ENCODE measurements around the gene OR51E1. TPM values are rescaled to one million over a fixed set of nuclear protein-coding genes. Genes with fewer than 3 reads are reported as not detected.
A peak's percentile ranks its signal among the peaks of the same experiment; 100 is the strongest.

OR51E1 gene
- total RNA-seq, 1 donor from 2014 or later: not detected

DNA sequence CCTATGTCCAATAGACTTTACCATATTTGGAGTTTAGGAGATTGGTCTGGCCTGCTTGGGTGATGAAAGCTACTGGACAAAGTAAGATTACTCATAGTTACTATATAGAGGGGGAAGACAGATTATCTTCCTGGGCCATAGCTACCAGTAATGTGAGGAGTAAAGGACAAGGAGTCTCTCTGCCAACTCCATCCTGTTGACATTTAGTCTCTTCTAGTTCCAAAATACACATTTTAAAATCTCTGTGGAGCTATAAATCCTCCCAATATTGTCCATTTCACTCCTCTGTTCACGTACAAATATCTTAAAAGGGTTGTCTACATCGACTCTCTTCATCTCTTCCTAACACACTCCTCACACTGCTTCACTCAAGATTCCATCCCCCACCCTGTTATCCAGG lies 7.6 kb upstream of the OR51E1 start:
- no peaks in the 10 kb centered on the region for H3K36me3 ChIP-seq (ENCODE audit: control insufficient read depth, insufficient read depth, low read length)
- no peaks in the 10 kb centered on the region for H3K27me3 ChIP-seq (ENCODE audit: control insufficient read depth, insufficient read depth, low read length)
- TF ChIP-seq, protein P1, sequence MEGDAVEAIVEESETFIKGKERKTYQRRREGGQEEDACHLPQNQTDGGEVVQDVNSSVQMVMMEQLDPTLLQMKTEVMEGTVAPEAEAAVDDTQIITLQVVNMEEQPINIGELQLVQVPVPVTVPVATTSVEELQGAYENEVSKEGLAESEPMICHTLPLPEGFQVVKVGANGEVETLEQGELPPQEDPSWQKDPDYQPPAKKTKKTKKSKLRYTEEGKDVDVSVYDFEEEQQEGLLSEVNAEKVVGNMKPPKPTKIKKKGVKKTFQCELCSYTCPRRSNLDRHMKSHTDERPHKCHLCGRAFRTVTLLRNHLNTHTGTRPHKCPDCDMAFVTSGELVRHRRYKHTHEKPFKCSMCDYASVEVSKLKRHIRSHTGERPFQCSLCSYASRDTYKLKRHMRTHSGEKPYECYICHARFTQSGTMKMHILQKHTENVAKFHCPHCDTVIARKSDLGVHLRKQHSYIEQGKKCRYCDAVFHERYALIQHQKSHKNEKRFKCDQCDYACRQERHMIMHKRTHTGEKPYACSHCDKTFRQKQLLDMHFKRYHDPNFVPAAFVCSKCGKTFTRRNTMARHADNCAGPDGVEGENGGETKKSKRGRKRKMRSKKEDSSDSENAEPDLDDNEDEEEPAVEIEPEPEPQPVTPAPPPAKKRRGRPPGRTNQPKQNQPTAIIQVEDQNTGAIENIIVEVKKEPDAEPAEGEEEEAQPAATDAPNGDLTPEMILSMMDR (IDR thresholded peaks at IDR 0.05; ENCODE audit: insufficient read depth, low read length, poor library complexity, severe bottlenecking): no peak
- no peak overlapping the region for H3K4me3 ChIP-seq (ENCODE audit: low read depth, low read length)
- no peak for DNase-seq (ENCODE audit: low read depth)

- TF ChIP-seq, protein P1 (IDR thresholded peaks at IDR 0.05; ENCODE audit: insufficient read depth, low read length, poor library complexity, severe bottlenecking): peak; percentile 93
- no peak within 1 kb of the TSS for H3K4me3 ChIP-seq (ENCODE audit: low read depth, low read length)
- DNase-seq (ENCODE audit: low read depth): no peak
Observed at GRCh38 chr11:4636962-4637661, 6.7 kb upstream of the OR51E1 start, which contains the start of gene OR51D1. OR51D1 (plus strand) TSS chr11:4637477; CDS start chr11:4639791, 2,314 bp downstream.

DNA sequence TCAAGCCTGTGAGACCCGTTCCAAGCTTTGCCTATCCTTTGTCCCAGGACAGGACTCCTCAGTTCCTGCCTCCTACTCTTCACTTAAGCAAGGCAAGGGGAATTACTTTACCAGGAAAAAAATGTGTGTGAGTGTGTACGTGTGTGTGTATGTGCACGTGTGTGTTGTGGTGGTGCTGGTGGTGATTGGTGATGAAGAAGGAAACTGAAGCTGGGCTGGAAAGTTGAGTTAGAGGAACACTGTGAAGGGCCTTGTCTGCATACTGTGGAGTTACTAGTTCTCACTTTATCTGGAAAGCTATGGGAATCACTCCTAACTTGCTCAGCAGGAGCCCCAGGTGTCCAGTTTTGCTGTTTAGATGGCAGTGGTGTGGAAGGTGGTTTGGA lies 6.1 kb upstream of the OR51E1 start:
- DNase-seq (ENCODE audit: low read depth): no peak
- Histone ChIP-seq H3K27me3 (ENCODE audit: control insufficient read depth, insufficient read depth, low read length) (no peaks in the 10 kb centered on the region), H3K36me3 (ENCODE audit: control insufficient read depth, insufficient read depth, low read length) (no peaks in the 10 kb centered on the region), H3K4me3 (ENCODE audit: low read depth, low read length) (no peak overlapping the region)
- TF ChIP-seq, protein P1 (IDR thresholded peaks at IDR 0.05; ENCODE audit: insufficient read depth, low read length, poor library complexity, severe bottlenecking): no peak

More at GRCh38 chr11:4636962-4637661, 6.7 kb upstream of the OR51E1 start, which contains the start of gene OR51D1:
- no peaks in the 10 kb centered on the region for H3K36me3 ChIP-seq (ENCODE audit: control insufficient read depth, insufficient read depth, low read length)
- no peaks in the 10 kb centered on the region for H3K27me3 ChIP-seq (ENCODE audit: control insufficient read depth, insufficient read depth, low read length)

GRCh38 chr11:4639931-4640330 lies 3.9 kb upstream of the OR51E1 start:
- TF ChIP-seq, protein P1 (IDR thresholded peaks at IDR 0.05; ENCODE audit: insufficient read depth, low read length, poor library complexity, severe bottlenecking): no peak

DNA sequence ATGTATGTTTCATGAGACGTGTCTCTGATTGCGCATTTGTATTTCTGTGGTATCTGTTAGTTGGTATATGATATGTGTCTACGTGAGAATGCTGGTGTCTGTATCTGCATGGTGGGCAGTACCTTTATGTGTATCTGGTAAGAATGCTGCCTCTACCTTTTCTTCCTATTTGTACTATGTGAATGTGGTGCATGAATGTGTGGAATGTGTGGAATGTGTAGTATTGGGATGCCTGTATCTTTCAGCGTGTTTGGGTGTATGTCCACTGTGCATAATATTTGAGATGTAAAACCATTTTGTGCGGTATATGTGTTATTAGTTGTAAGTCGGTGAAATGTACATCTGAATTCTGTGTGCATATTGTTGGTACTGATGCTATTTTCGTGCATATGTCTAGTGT lies 2.3 kb upstream of the OR51E1 start:
- TF ChIP-seq, protein P1 (IDR thresholded peaks at IDR 0.05; ENCODE audit: insufficient read depth, low read length, poor library complexity, severe bottlenecking): no peak
- no peaks in the 10 kb centered on the region for H3K36me3 ChIP-seq (ENCODE audit: control insufficient read depth, insufficient read depth, low read length)
- no peak overlapping the region for H3K4me3 ChIP-seq (ENCODE audit: low read depth, low read length)
- DNase-seq (ENCODE audit: low read depth): no peak
- no peaks in the 10 kb centered on the region for H3K27me3 ChIP-seq (ENCODE audit: control insufficient read depth, insufficient read depth, low read length)

More at GRCh38 chr11:4639931-4640330, 3.9 kb upstream of the OR51E1 start:
- Histone ChIP-seq H3K27me3 (ENCODE audit: control insufficient read depth, insufficient read depth, low read length) (no peaks in the 10 kb centered on the region), H3K4me3 (ENCODE audit: low read depth, low read length) (no peak overlapping the region), H3K36me3 (ENCODE audit: control insufficient read depth, insufficient read depth, low read length) (no peaks in the 10 kb centered on the region)
- no peak for DNase-seq (ENCODE audit: low read depth)

DNA sequence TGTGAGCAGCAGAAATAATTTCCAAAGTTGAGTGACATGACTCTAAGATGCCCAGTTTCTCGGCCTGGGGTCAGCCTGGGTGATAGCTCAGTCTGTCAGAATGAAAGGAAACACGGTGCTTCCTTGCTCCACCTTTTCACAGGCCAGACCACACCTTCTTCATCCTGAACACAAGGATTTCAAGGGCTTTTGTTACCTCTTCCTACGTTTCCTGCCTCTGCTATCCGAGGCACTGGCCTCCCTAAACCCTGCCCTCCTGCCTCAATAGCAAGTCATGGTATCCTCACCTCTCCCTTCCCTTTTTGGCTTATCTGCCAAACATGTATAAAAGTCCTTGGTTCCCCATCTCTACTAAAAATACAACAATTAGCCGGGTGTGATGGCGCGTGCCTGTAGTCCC lies 1.7 kb upstream of the OR51E1 start:
- TF ChIP-seq, protein P1 (IDR thresholded peaks at IDR 0.05; ENCODE audit: insufficient read depth, low read length, poor library complexity, severe bottlenecking): no peak
- H3K36me3 ChIP-seq (ENCODE audit: control insufficient read depth, insufficient read depth, low read length): no peaks in the 10 kb centered on the region
- H3K4me3 ChIP-seq (ENCODE audit: low read depth, low read length): no peak overlapping the region
- no peak for DNase-seq (ENCODE audit: low read depth)
- H3K27me3 ChIP-seq (ENCODE audit: control insufficient read depth, insufficient read depth, low read length): no peaks in the 10 kb centered on the region

Data from kidney epithelial cell (primary cell).